ENCODE data around the gene OR51E1.

OR51E1 gene

DNA sequence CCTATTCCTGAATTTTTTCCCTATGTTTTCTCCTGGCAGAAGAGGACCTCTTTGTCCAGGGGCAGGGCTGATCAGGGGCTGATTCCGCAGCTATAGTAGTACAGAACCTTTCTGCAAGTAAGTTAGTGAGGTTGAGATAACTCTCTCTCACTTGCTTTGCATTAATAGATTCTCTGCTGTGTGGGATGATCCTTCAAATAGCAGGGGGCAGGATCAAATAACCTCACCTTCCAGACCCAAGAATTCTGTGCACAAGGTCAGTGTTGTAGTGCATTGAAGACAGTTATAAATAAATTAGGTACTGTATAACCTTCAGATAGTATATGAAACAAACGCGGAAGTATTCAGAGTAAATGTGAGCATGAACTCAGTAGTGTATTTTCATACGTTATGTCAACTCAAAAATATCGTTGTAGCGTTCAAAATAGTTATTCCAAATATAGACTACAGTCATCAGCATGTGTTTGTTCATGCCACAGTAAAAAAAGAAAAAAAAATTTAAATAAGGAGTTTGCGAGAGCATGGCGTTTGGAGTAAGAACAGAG, 61.1 kb downstream of the OR51E1 start:
- no peak for DNase-seq (ENCODE audit: extremely low read depth in 1 of 2, low read depth in 1 of 2)

All from stimulated activated CD8-positive, alpha-beta memory T cell treated with anti-CD3 and anti-CD28 coated beads, Interleukin-7, amount 100 ng/mL, for 48 hours (primary cell).